ENCODE results near the gene CARS1. TPM values are rescaled to one million over a fixed set of nuclear protein-coding genes. Genes with fewer than 3 reads are reported as not detected.

The CARS1 gene
- polyA plus RNA-seq, 3 donors: 30.9 to 46.8 (median 35.7) TPM

DNA sequence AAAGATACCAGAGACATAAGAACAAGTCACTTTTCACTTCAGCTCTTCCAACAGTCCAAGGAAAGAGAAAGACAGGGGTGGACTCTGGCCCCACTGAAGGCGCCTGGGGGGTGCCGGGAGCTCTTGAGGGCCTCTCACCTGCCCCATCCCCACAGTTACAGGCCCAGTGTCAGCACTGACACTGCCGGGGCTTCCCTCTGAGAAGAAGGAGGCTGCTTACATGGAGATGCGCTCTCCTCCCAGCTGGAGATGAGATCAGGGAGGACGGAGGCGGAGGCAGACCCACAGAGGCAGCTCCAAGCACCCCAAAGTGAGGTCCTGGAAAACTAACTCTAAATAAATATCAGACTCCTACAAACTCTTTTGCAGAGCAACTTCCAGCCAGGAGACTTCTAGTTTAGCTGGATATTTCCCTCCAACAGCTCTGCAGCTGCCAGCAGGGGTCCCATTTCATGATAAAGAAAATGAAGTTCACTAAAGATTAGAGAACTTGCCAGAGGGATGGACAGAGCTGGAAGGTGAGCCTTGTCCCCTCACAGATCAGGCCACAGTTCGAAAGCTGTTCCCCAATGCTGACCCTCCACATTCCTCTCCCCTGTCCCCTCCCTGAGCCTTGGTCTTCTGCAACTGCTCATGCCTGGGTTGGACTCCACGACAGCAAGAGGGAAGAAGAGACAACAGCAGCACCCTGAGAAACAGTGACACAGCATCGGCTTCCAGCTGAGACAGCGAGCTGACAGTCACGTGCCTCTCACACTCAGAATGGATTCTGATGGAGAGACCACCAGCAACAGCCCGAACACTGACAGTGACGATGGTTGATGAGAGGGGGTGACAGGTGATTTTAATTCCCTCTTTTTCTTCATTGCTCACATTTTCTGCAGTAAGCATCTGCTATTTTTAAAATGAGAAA lies 5.8 kb downstream of the CARS1 start:
- H3K4me3 Mint-ChIP-seq: no peak overlapping the region
- intact Hi-C loops (cut with micrococcal nuclease): no loop called here
- WGBS (ENCODE audit: insufficient coverage): 40% methylated on average over 4 of the region's 13 CpGs
- DNase-seq: peak in 1 of 3 donors; percentile 27
- Histone ChIP-seq H3K4me2 (replicated peaks; ENCODE audit: extremely low read depth, low read length, poor library complexity, severe bottlenecking) (no peak overlapping the region), H2AFZ (ENCODE audit: insufficient read depth, low read depth, low read length, poor library complexity, severe bottlenecking) (no peak overlapping the region), H4K20me1 (ENCODE audit: insufficient read depth, low read length) (peaks cover 92% of the 10 kb centered on the region), H3K79me2 (ENCODE audit: insufficient read depth, low read length) (peaks cover 95% of the 10 kb centered on the region), H3K4me3 (replicated peaks in 1 of 3; ENCODE audit: low read depth in 2 of 3, low read length in 3 of 3) (no peak overlapping the region), H3K36me3 (replicated peaks in 1 of 2; ENCODE audit: control insufficient read depth in 1 of 2, insufficient read depth in 2 of 2, low read length in 2 of 2) (peaks cover 13 to 36% of the 10 kb centered on the region in 2 donors), H3K4me1 (ENCODE audit: control insufficient read depth in 1 of 2, insufficient read depth in 2 of 2, low read length in 2 of 2) (peaks cover 30 to 42% of the 10 kb centered on the region in 2 donors), H3K27me3 (ENCODE audit: control insufficient read depth in 2 of 2, insufficient read depth in 2 of 2, low read length in 2 of 2) (no peaks in the 10 kb centered on the region), H3K27ac (ENCODE audit: low read depth in 1 of 2, low read length in 2 of 2) (peak overlapping the region in 1 of 2 donors; percentile 34), H3K9ac (ENCODE audit: insufficient read depth, low read length, poor library complexity, severe bottlenecking) (no peak overlapping the region), H3K9me3 (replicated peaks in 1 of 2; ENCODE audit: control insufficient read depth in 1 of 2, insufficient read depth in 1 of 2, low read length in 2 of 2) (no peaks in the 10 kb centered on the region)
- peaks cover 37 to 52% of the 10 kb centered on the region in 2 donors for H3K36me3 Mint-ChIP-seq
- TF ChIP-seq, protein P1, sequence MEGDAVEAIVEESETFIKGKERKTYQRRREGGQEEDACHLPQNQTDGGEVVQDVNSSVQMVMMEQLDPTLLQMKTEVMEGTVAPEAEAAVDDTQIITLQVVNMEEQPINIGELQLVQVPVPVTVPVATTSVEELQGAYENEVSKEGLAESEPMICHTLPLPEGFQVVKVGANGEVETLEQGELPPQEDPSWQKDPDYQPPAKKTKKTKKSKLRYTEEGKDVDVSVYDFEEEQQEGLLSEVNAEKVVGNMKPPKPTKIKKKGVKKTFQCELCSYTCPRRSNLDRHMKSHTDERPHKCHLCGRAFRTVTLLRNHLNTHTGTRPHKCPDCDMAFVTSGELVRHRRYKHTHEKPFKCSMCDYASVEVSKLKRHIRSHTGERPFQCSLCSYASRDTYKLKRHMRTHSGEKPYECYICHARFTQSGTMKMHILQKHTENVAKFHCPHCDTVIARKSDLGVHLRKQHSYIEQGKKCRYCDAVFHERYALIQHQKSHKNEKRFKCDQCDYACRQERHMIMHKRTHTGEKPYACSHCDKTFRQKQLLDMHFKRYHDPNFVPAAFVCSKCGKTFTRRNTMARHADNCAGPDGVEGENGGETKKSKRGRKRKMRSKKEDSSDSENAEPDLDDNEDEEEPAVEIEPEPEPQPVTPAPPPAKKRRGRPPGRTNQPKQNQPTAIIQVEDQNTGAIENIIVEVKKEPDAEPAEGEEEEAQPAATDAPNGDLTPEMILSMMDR (IDR thresholded peaks at IDR 0.05): no peak
- peak overlapping the region in 6 of 7 donors; percentile 3 to 66 (median 34) for H3K27ac Mint-ChIP-seq
- H3K9me3 Mint-ChIP-seq: peaks cover 0 to 4% (median 0%) of the 10 kb centered on the region in 7 donors
- H3K27me3 Mint-ChIP-seq (ENCODE audit: low read depth in 3 of 3): peaks cover 0 to 1% (median 0%) of the 10 kb centered on the region in 3 donors
- H3K4me1 Mint-ChIP-seq: peaks cover 51% of the 10 kb centered on the region

DNA sequence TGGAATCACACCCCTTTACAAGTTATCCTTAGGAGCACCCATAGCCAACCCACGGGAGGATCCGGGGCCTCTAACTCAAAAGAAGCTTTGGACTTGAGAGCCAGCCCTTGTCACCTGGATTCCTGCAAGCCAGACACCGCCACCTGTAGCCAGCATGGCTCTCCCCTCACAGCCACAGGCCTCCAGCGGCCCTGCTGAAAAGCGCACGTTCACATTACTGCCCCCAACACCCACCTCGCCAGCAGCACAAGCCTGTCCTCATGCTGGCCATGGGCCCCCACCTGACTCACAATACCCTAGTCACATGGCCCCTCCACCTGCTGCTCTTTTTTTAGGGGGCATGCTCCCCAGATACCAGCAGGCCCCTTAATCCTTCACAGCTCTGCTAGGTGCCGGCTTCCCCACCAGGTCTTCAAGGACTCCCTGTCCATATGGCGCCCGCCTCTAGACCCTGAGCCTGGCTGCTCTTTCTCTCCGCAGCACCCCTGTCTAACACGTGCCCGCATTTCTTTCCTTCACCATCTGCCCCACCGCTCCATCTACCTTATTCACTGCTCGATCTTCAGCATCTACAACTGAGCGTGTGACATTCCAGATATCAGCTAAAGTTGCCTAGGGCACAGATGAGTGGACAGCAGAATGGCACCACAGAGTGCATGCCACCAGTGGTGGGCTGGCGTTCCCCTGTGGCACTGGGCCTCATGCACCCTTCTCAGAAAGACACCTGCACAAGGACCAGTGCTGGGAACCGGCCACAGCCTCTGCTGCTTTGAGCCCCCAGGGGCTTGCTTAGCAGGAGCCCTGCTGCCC lies 6.6 kb downstream of the CARS1 start:
- Mint-ChIP-seq H3K4me1 (peaks cover 43% of the 10 kb centered on the region), H3K9me3 (peaks cover 0 to 4% (median 0%) of the 10 kb centered on the region in 7 donors), H3K36me3 (peaks cover 37 to 59% of the 10 kb centered on the region in 2 donors), H3K27ac (peak overlapping the region in 6 of 7 donors; percentile 23 to 95 (median 66)), H3K27me3 (ENCODE audit: low read depth in 3 of 3) (peaks cover 0 to 1% (median 0%) of the 10 kb centered on the region in 3 donors), H3K4me3 (no peak overlapping the region)
- DNase-seq: no peak
- Histone ChIP-seq H2AFZ (ENCODE audit: insufficient read depth, low read depth, low read length, poor library complexity, severe bottlenecking) (no peak overlapping the region), H3K4me3 (replicated peaks in 1 of 3; ENCODE audit: low read depth in 2 of 3, low read length in 3 of 3) (no peak overlapping the region), H3K4me1 (ENCODE audit: control insufficient read depth in 1 of 2, insufficient read depth in 2 of 2, low read length in 2 of 2) (peaks cover 21 to 34% of the 10 kb centered on the region in 2 donors), H3K9ac (ENCODE audit: insufficient read depth, low read length, poor library complexity, severe bottlenecking) (no peak overlapping the region), H3K27ac (ENCODE audit: low read depth in 1 of 2, low read length in 2 of 2) (peak overlapping the region in 1 of 2 donors; percentile 91), H3K9me3 (replicated peaks in 1 of 2; ENCODE audit: control insufficient read depth in 1 of 2, insufficient read depth in 1 of 2, low read length in 2 of 2) (no peaks in the 10 kb centered on the region), H3K27me3 (ENCODE audit: control insufficient read depth in 2 of 2, insufficient read depth in 2 of 2, low read length in 2 of 2) (no peaks in the 10 kb centered on the region), H3K4me2 (replicated peaks; ENCODE audit: extremely low read depth, low read length, poor library complexity, severe bottlenecking) (no peak overlapping the region), H4K20me1 (ENCODE audit: insufficient read depth, low read length) (peaks cover 92% of the 10 kb centered on the region), H3K36me3 (replicated peaks in 1 of 2; ENCODE audit: control insufficient read depth in 1 of 2, insufficient read depth in 2 of 2, low read length in 2 of 2) (peaks cover 16 to 45% of the 10 kb centered on the region in 2 donors), H3K79me2 (ENCODE audit: insufficient read depth, low read length) (peaks cover 95% of the 10 kb centered on the region)
- intact Hi-C loops (cut with micrococcal nuclease): no loop called here
- TF ChIP-seq, protein P1 (IDR thresholded peaks at IDR 0.05): no peak
- WGBS (ENCODE audit: insufficient coverage): 95% methylated on average over 18 of the region's 18 CpGs

Data from CD14-positive monocyte (primary cell).